ENCODE results near the gene MTUS2. TPM values are rescaled to one million over a fixed set of nuclear protein-coding genes. Genes with fewer than 3 reads are reported as not detected.

MTUS2 gene
- total RNA-seq, 4 donors from 2014 or later: 0.44 to 1.1 (median 0.48) TPM; not detected in 1

GRCh38 chr13:29317828-29318227 is 497.7 kb downstream of the MTUS2 start:
- DNase-seq (ENCODE audit: low spot score) (no peak), ATAC-seq (ENCODE audit: low FRiP score) (no peak)
- TF ChIP-seq, protein P1, sequence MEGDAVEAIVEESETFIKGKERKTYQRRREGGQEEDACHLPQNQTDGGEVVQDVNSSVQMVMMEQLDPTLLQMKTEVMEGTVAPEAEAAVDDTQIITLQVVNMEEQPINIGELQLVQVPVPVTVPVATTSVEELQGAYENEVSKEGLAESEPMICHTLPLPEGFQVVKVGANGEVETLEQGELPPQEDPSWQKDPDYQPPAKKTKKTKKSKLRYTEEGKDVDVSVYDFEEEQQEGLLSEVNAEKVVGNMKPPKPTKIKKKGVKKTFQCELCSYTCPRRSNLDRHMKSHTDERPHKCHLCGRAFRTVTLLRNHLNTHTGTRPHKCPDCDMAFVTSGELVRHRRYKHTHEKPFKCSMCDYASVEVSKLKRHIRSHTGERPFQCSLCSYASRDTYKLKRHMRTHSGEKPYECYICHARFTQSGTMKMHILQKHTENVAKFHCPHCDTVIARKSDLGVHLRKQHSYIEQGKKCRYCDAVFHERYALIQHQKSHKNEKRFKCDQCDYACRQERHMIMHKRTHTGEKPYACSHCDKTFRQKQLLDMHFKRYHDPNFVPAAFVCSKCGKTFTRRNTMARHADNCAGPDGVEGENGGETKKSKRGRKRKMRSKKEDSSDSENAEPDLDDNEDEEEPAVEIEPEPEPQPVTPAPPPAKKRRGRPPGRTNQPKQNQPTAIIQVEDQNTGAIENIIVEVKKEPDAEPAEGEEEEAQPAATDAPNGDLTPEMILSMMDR (IDR thresholded peaks at IDR 0.05): no peak

GRCh38 chr13:29318741-29319140 is 498.6 kb downstream of the MTUS2 start:
- TF ChIP-seq, protein P1 (IDR thresholded peaks at IDR 0.05): no peak
- DNase-seq (ENCODE audit: low spot score) (no peak), ATAC-seq (ENCODE audit: low FRiP score) (no peak)

- no peak for DNase-seq (ENCODE audit: low spot score)
- ATAC-seq (ENCODE audit: low FRiP score): no peak
- TF ChIP-seq, protein P1 (IDR thresholded peaks at IDR 0.05): no peak
Measured at GRCh38 chr13:29319451-29319850, 499.3 kb downstream of the MTUS2 start.

- TF ChIP-seq, protein P1 (IDR thresholded peaks at IDR 0.05): no peak
- DNase-seq (ENCODE audit: low spot score): no peak
- ATAC-seq (ENCODE audit: low FRiP score): no peak
Measured at GRCh38 chr13:29323954-29324353, 503.8 kb downstream of the MTUS2 start.

DNA sequence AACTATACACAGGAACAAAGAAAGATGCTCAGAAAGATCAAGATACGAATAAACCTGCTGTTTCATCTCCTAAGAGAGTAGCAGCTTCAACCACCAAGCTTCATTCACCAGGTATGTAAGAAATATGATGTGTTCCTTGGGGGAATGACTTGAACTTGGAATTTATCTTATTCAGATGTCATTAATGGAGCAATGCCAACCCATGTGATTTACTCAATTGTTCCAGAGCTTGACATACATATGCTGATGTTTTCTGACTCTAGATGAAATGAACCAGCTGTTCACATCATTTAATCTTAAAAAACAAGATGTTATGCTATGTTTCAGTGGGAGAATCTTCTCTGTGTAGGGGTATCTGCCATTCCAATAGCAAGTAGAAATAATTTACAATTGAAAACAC is 504.5 kb downstream of the MTUS2 start:
- no peak for DNase-seq (ENCODE audit: low spot score)
- TF ChIP-seq, protein P1 (IDR thresholded peaks at IDR 0.05): no peak
- no peak for ATAC-seq (ENCODE audit: low FRiP score)

DNA sequence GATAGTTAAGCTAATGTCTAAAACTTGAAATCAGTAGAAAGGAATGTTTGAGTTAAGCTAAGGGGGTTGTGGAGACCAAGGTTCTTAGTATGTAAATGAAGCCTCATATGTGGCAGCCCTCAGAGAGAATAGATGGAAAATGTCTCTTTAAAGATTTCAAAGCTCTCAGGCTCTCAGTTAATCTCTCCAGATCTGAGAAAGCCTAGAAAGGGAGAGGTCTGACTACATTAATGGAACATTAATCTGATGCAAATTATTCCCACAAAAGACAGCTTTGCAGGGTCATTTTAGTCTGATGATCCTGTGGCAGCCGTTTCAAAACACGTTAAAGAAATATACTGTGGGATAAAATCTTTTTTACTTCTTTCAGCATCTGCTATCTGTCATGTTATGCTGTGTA is 508.4 kb downstream of the MTUS2 start:
- DNase-seq (ENCODE audit: low spot score): no peak
- TF ChIP-seq, protein P1 (IDR thresholded peaks at IDR 0.05): no peak
- ATAC-seq (ENCODE audit: low FRiP score): no peak

DNA sequence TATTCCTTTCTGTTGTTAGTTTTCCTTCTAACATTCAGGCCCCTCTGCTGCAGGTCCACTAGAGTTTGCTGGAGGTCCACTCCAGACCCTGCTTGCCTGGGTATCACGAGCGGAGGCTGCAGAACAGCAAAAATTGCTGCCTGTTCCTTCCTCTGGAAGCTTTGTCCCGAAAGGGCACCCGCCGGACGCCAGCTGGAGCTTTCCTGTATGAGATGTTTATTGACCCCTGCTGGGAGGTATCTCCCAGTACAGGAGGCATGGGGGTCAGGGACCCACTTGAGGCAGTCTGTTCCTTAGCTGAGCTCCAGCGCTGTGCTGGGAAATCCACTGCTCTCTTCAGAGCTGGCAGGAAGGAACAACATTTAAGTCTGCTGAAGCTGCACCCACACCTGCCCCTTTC is 516.2 kb downstream of the MTUS2 start:
- no peak for ATAC-seq (ENCODE audit: low FRiP score)

More for the DNA sequence above, 516.2 kb downstream of the MTUS2 start:
- DNase-seq (ENCODE audit: low spot score): no peak
- TF ChIP-seq, protein P1 (IDR thresholded peaks at IDR 0.05): no peak
